H1 (cell line): ENCODE results near the gene DMGDH. TPM values are rescaled to one million over a fixed set of nuclear protein-coding genes. Genes with fewer than 3 reads are reported as not detected.

Experiments used
- CTCF ChIA-PET: fragments of 300-600 bp; sonication (Branson Sonifier 250); formaldehyde crosslinking; loops from one replicate; lab custom pipeline; 2021; ENCODE audit not compliant: partially characterized antibody; lab: Charles Lee
- POLR2A ChIA-PET: fragments of 300-600 bp; sonication (Branson Sonifier 250); formaldehyde crosslinking; loops from one replicate; lab custom pipeline; 2021; ENCODE audit warnings: inconsistent platforms; ENCODE audit not compliant: partially characterized antibody; lab: Charles Lee
- DNase-seq, 2 experiments: peaks; one replicate each; pipeline versions ENCODE4 v3.0.0 to v3.0.0-alpha.2; 2010 to 2022; ENCODE audit warnings: low spot score in 2 of 2, low read depth in 1 of 2, mixed read lengths in 1 of 2
- FAIRE-seq: peaks from 2 replicates; lab custom pipeline; 2011; peaks lifted over from hg19 to GRCh38; lab: Jason Lieb, UNC
- H2AFZ ChIP-seq: 2 replicates; pipeline ENCODE4 v1.8.1; 2012; ENCODE audit warnings: low read length, inconsistent platforms
- H2AK5ac ChIP-seq: 2 replicates; pipeline ENCODE4 v1.6.1; 2013; ENCODE audit warnings: low read depth, low read length
- H2BK120ac ChIP-seq: replicated peaks from 2 replicates; pipeline ENCODE3; 2013; ENCODE audit warnings: low read depth, low read length, inconsistent platforms
- H2BK12ac ChIP-seq: 2 replicates; pipeline ENCODE4 v1.6.1; 2013; ENCODE audit warnings: low read depth, low read length
- H2BK15ac ChIP-seq: 2 replicates; pipeline ENCODE4 v1.6.1; 2013; ENCODE audit warnings: low read length
- H2BK20ac ChIP-seq: 2 replicates; pipeline ENCODE4 v1.6.1; 2013; ENCODE audit warnings: low read length
- H2BK5ac ChIP-seq: 2 replicates; pipeline ENCODE4 v1.6.1; 2013; ENCODE audit warnings: low read depth, low read length
- H3K14ac ChIP-seq: 2 replicates; pipeline ENCODE4 v1.6.1; 2013; ENCODE audit warnings: inconsistent platforms; ENCODE audit not compliant: insufficient read length
- H3K18ac ChIP-seq: 2 replicates; pipeline ENCODE4 v1.6.1; 2013; ENCODE audit warnings: low read length; ENCODE audit errors: extremely low read depth
- H3K23ac ChIP-seq: 2 replicates; pipeline ENCODE4 v1.6.1; 2013; ENCODE audit warnings: inconsistent platforms; ENCODE audit not compliant: insufficient read length
- H3K23me2 ChIP-seq: 2 replicates; pipeline ENCODE4 v1.6.1; 2013; ENCODE audit warnings: low read depth, low read length
- H3K27ac ChIP-seq: 2 replicates; pipeline ENCODE4 v1.6.1; 2011; ENCODE audit warnings: low read depth, low read length, inconsistent platforms
- H3K27me3 ChIP-seq, 4 experiments: replicated peaks in 1 of 4; 1 replicate in 1 of 4; 2 replicates in 3 of 4; pipeline versions ENCODE4 v1.6.1 to v1.8.1; 2011 to 2013; ENCODE audit warnings: low read length in 3 of 4, mild to moderate bottlenecking in 3 of 4, inconsistent platforms in 2 of 4, mixed read lengths in 2 of 4, moderate library complexity in 1 of 4; ENCODE audit not compliant: control insufficient read depth in 3 of 4, insufficient read depth in 3 of 4; ENCODE audit errors: extremely low read depth in 1 of 4
- H3K36me3 ChIP-seq, 4 experiments: 2 replicates each; pipeline versions ENCODE4 v1.6.1 to v1.8.1; 2011 to 2013; ENCODE audit warnings: mild to moderate bottlenecking in 4 of 4, low read length in 3 of 4, moderate library complexity in 2 of 4, control low read depth in 1 of 4, inconsistent platforms in 1 of 4; ENCODE audit not compliant: insufficient read depth in 4 of 4, control insufficient read depth in 2 of 4
- H3K4ac ChIP-seq: replicated peaks from 2 replicates; pipeline ENCODE3; 2013; ENCODE audit warnings: low read length, low read depth, mixed read lengths, inconsistent platforms; ENCODE audit not compliant: insufficient read length
- H3K4me1 ChIP-seq, 4 experiments: replicated peaks in 1 of 4; 1 replicate in 1 of 4; 2 replicates in 3 of 4; pipeline versions ENCODE4 v1.6.1 to v1.8.1; 2011 to 2013; ENCODE audit warnings: low read length in 3 of 4, inconsistent platforms in 2 of 4, mixed read lengths in 1 of 4; ENCODE audit not compliant: insufficient read depth in 4 of 4, control insufficient read depth in 3 of 4
- H3K4me2 ChIP-seq, 2 experiments: 2 replicates each; pipeline versions ENCODE4 v1.6.1 to v1.8.1; 2011 to 2013; ENCODE audit warnings: low read depth in 2 of 2, low read length in 2 of 2, control low read depth in 1 of 2, inconsistent platforms in 1 of 2, mild to moderate bottlenecking in 1 of 2; ENCODE audit not compliant: insufficient read depth in 1 of 2
- H3K4me3 ChIP-seq, 4 experiments: fragments of 200-600, 300-600 bp in 1 of 4; sonication (generic), shearing (Covaris generic), sonication (Bioruptor Twin) in 1 of 4; 2 replicates each; pipeline versions ENCODE4 v1.5.1 to v1.8.1; 2011 to 2016; ENCODE audit warnings: low read length in 4 of 4, low read depth in 3 of 4, control low read depth in 2 of 4, inconsistent platforms in 2 of 4, mild to moderate bottlenecking in 2 of 4, mixed read lengths in 1 of 4, moderate library complexity in 1 of 4; ENCODE audit not compliant: insufficient read depth in 2 of 4; ENCODE audit errors: extremely low read depth in 1 of 4
- H3K56ac ChIP-seq: replicated peaks from 2 replicates; pipeline ENCODE3; 2013; ENCODE audit warnings: low read depth, mild to moderate bottlenecking, mixed read lengths, low read length, inconsistent platforms; ENCODE audit not compliant: insufficient read length
- H3K79me1 ChIP-seq: 2 replicates; pipeline ENCODE4 v1.6.1; 2013; ENCODE audit warnings: low read depth, low read length, control low read depth
- H3K79me2 ChIP-seq, 2 experiments: 2 replicates each; pipeline versions ENCODE4 v1.6.1 to v1.8.1; 2012 to 2013; ENCODE audit warnings: low read length in 2 of 2, mild to moderate bottlenecking in 2 of 2, inconsistent platforms in 1 of 2; ENCODE audit not compliant: insufficient read depth in 2 of 2, control insufficient read depth in 1 of 2
- H3K9ac ChIP-seq, 4 experiments: replicated peaks in 1 of 4; 1 replicate in 1 of 4; 2 replicates in 3 of 4; pipeline versions ENCODE4 v1.6.1 to v1.8.1; 2011 to 2013; ENCODE audit warnings: low read depth in 3 of 4, low read length in 3 of 4, control low read depth in 2 of 4, mild to moderate bottlenecking in 2 of 4, moderate library complexity in 2 of 4, inconsistent platforms in 1 of 4; ENCODE audit errors: extremely low read depth in 1 of 4
- H3K9me3 ChIP-seq, 2 experiments: 2 replicates each; pipeline versions ENCODE4 v1.6.1 to v1.8.1; 2012 to 2013; ENCODE audit warnings: mild to moderate bottlenecking in 2 of 2, moderate library complexity in 2 of 2, control low read depth in 1 of 2, inconsistent platforms in 1 of 2, low read depth in 1 of 2, low read length in 1 of 2, mixed read lengths in 1 of 2; ENCODE audit not compliant: insufficient read depth in 2 of 2
- H4K20me1 ChIP-seq, 2 experiments: replicated peaks in 1 of 2; 2 replicates each; pipeline versions ENCODE3 to v1.8.1; 2011 to 2013; ENCODE audit warnings: inconsistent platforms in 2 of 2, low read length in 2 of 2, mild to moderate bottlenecking in 1 of 2; ENCODE audit not compliant: insufficient read depth in 2 of 2, control insufficient read depth in 1 of 2
- H4K5ac ChIP-seq: 2 replicates; pipeline ENCODE4 v1.6.1; 2013; ENCODE audit warnings: low read length, low read depth, mixed read lengths, inconsistent platforms; ENCODE audit not compliant: insufficient read length
- H4K8ac ChIP-seq: 2 replicates; pipeline ENCODE4 v1.8.0; 2013; ENCODE audit warnings: mild to moderate bottlenecking, moderate library complexity, low read length, inconsistent platforms; ENCODE audit not compliant: insufficient read depth; ENCODE audit errors: extremely low read depth
- H4K91ac ChIP-seq: replicated peaks from 2 replicates; pipeline ENCODE3; 2013; ENCODE audit warnings: low read length, mixed read lengths, inconsistent platforms; ENCODE audit not compliant: insufficient read length
- ASH2L ChIP-seq: fragments of 200-600, 300-600 bp; sonication (generic); IDR thresholded peaks from one replicate; pipeline ENCODE4 v1.7.1; 2017; ENCODE audit warnings: low read length
- KDM4A ChIP-seq: IDR thresholded peaks from one replicate; pipeline ENCODE4 v1.7.1; 2012; ENCODE audit warnings: low read depth, mild to moderate bottlenecking, moderate library complexity, low read length, inconsistent platforms; ENCODE audit not compliant: severe bottlenecking
- RNF2 ChIP-seq: fragments of 200-900, 300-1000 bp; sonication (generic); IDR thresholded peaks from 2 replicates; pipeline ENCODE4 v1.7.1; 2016; ENCODE audit warnings: borderline replicate concordance, low read depth, mild to moderate bottlenecking, antibody characterized with exemption, low read length; ENCODE audit not compliant: poor library complexity, severe bottlenecking; ENCODE audit errors: missing control alignments
- WGBS, 2 experiments: shearing (Covaris generic) in 1 of 2; methylation state at CpG; one replicate each; pipeline versions ENCODE4 v1.1.6 to v1.1.7; 2013 to 2015; ENCODE audit warnings: low lambda C conversion rate in 2 of 2, mixed read lengths in 2 of 2, inconsistent platforms in 1 of 2, low coverage in 1 of 2, missing lambda C conversion rate in 1 of 2; ENCODE audit not compliant: insufficient replicate concordance in 2 of 2, insufficient coverage in 1 of 2, insufficient read length in 1 of 2; ENCODE audit errors: extremely low coverage in 1 of 2, missing lambda C conversion rate in 1 of 2; 5-methylcytosine and 5-hydroxymethylcytosine counted together
- polyA plus RNA-seq, 7 experiments: library from polyadenylated mRNA; depleted of rRNA in 3 of 7; stranded (reverse) in 5 of 7; unstranded in 2 of 7; fragments of >200 nt in 5 of 7; fragments of 200-250 nt in 2 of 7; gene quantifications; 1 replicate in 5 of 7; 2 replicates in 1 of 7; 4 replicates in 1 of 7; pipeline versions ENCODE4 v1.2.1 to v1.2.3, GENCODE V29; 2011 to 2013; ENCODE audit warnings: missing spikeins in 2 of 7, mixed read lengths in 2 of 7
- total RNA-seq: library from RNA; stranded (reverse); fragmentation: NEBNext Ultra II Directional; extraction: Animal tissue kit (Norgen Biotek cat#: 25700); gene quantifications from 2 replicates; pipeline ENCODE4 v1.2.1, GENCODE V29; 2021

Gene DMGDH
- total and polyA plus RNA-seq, 2 of the 8 experiments (the other 6 are each of a cell fraction or from before 2014, with no cell fraction given): 0.15 TPM; not detected in 1

DNA sequence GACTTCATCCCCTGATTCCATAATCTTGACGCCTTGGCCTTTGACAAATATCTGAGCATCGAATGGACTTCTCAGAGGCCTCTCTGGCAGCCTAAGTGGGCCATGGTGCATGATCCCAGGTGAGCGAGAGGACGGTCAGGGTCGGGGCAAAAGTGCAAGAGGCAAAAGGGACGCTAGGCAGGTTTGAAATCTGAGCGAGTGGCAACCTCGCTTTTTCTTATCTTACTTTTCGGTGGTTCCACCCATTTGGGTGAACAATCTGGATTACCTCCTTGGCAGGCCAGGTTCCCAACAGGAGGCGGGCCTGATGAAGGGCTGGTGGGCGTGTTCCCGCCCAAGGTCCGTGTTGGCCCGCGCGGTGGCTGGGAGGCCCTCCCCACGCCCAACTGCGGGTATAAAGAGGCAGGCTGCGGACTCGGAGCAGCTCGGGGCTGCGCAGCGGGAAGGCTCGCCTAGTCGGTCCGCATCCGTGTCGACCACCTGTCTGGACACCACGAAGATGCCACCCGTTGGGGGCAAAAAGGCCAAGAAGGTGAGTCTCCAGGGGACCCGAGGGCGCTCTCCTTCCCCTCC, 42.0 kb upstream of the DMGDH start, which contains the start of gene BHMT:
Gene BHMT (plus strand): TSS at position 423 of the 573 bp plus-strand sequence. CDS start 77 bp downstream, at position 500.
- Histone ChIP-seq H2AK5ac (no peak within 1 kb of the TSS), H2AFZ (peak within 1 kb of the TSS; percentile 60), H4K91ac (no peak within 1 kb of the TSS), H3K4me1 (no peaks in the 10 kb centered on the region), H3K14ac (no peak within 1 kb of the TSS), H2BK120ac (no peak within 1 kb of the TSS), H3K18ac (peak within 1 kb of the TSS; percentile 32; the same call in 1 of the 2 replicates), H3K79me1 (no peaks in the 10 kb centered on the region), H3K27me3 (peaks cover 15 to 27% (median 22%) of the 10 kb centered on the region in 4 experiments), H3K56ac (no peak within 1 kb of the TSS), H4K5ac (no peak within 1 kb of the TSS), H3K27ac (no peak within 1 kb of the TSS), H2BK12ac (no peak within 1 kb of the TSS), H3K4me2 (peak within 1 kb of the TSS; percentile 84 to 93), H2BK20ac (peak within 1 kb of the TSS; percentile 16; the same call in 1 of the 2 replicates), H3K79me2 (no peaks in the 10 kb centered on the region), H4K20me1 (peaks cover 0 to 3% of the 10 kb centered on the region in 2 experiments), H4K8ac (no peak within 1 kb of the TSS), H2BK15ac (peak within 1 kb of the TSS; percentile 95; the same call in 1 of the 2 replicates), H3K4ac (no peak within 1 kb of the TSS), H3K4me3 (peak within 1 kb of the TSS; percentile 50 to 73 (median 60)), H3K9me3 (no peaks in the 10 kb centered on the region), H3K23me2 (peaks cover 11% of the 10 kb centered on the region; the same call in 1 of the 2 replicates), H3K36me3 (no peaks in the 10 kb centered on the region), H3K9ac (peak within 1 kb of the TSS in 2 of 4 experiments; percentile 14 to 20; a peak in 2 of 7 replicates), H2BK5ac (no peak within 1 kb of the TSS), H3K23ac (no peak within 1 kb of the TSS)
- 15% methylated on average over 29 of the region's 32 CpGs; no CpG with 5 or more reads in 1 of the 2 experiments for WGBS, 2 experiments
- ChIA-PET CTCF (interaction anchor here (0.9 to 1.5 kb wide), 3 partner anchors 85 to 101 kb away, joined by 3 to 4 read pairs (median 3); no protein-coding TSS in a partner anchor), POLR2A (no interaction called here)
- FAIRE-seq (no peak), DNase-seq (no peak)
- TF ChIP-seq KDM4A (peak; percentile 99), ASH2L (peak; percentile 79), RNF2 (no peak)
